Fibroblast of the conjunctiva (primary cell): ENCODE measurements around the gene NR1H2.

Source experiments
- DNase-seq: peaks from one replicate; pipeline ENCODE4 v3.0.0-alpha.2; 2010; ENCODE audit warnings: low read depth

NR1H2 gene

GRCh38 chr19:50402544-50403301, 26.5 kb downstream of the NR1H2 start:
- no peak for DNase-seq

- DNase-seq, result no peak
These were observed 30.0 kb downstream of the NR1H2 start for GRCh38 chr19:50406156-50406820.

- DNase-seq, result no peak
These were observed 30.6 kb downstream of the NR1H2 start for GRCh38 chr19:50406829-50407228.

GRCh38 chr19:50409347-50409746, 33.1 kb downstream of the NR1H2 start:
- no peak for DNase-seq

GRCh38 chr19:50410109-50410508, 33.9 kb downstream of the NR1H2 start:
- no peak for DNase-seq

GRCh38 chr19:50412419-50412818, 36.2 kb downstream of the NR1H2 start:
- DNase-seq, result no peak

GRCh38 chr19:50413096-50413495, 36.8 kb downstream of the NR1H2 start:
- no peak for DNase-seq

GRCh38 chr19:50413531-50413930, 37.3 kb downstream of the NR1H2 start:
- DNase-seq, result no peak

- peak; percentile 22 for DNase-seq
These were observed 38.8 kb downstream of the NR1H2 start for GRCh38 chr19:50414864-50415660.

GRCh38 chr19:50415661-50416033, 39.4 kb downstream of the NR1H2 start:
- no peak for DNase-seq

- DNase-seq, result no peak
These were observed 40.0 kb downstream of the NR1H2 start for GRCh38 chr19:50416034-50416977.

GRCh38 chr19:50417111-50418081, 41.1 kb downstream of the NR1H2 start:
- no peak for DNase-seq

- DNase-seq, result no peak
These were observed 42.1 kb downstream of the NR1H2 start, which contains the start of gene SPIB for GRCh38 chr19:50418176-50419021. Gene SPIB (plus strand): TSS chr19:50418938. CDS start chr19:50418963, 25 bp downstream.

- DNase-seq, result no peak
These were observed 42.8 kb downstream of the NR1H2 start for GRCh38 chr19:50419022-50419579.

- no peak for DNase-seq
These were observed 43.4 kb downstream of the NR1H2 start for GRCh38 chr19:50419580-50420035.

GRCh38 chr19:50420127-50420526, 43.9 kb downstream of the NR1H2 start:
- no peak for DNase-seq

- DNase-seq, result no peak
These were observed 44.6 kb downstream of the NR1H2 start for GRCh38 chr19:50420808-50421207.

GRCh38 chr19:50422397-50423278, 46.4 kb downstream of the NR1H2 start:
- no peak for DNase-seq
